GM18868 (cell line): ENCODE data around the gene CENPP.

Experiments
- ATAC-seq: cut with Tn5 transposase; IDR thresholded peaks from one replicate; pipeline ENCODE4 v1.9.1; 2021; ENCODE audit warnings: mild to moderate bottlenecking, moderate library complexity; ENCODE audit not compliant: unreplicated experiment

The CENPP gene

GRCh38 chr9:92312887-92313623 lies 12.7 kb upstream of the CENPP start:
- no peak for ATAC-seq

- ATAC-seq: no peak
Measured at GRCh38 chr9:92313624-92314012, 12.1 kb upstream of the CENPP start.

- no peak for ATAC-seq
Measured at GRCh38 chr9:92315456-92315855, 10.3 kb upstream of the CENPP start.

- ATAC-seq: no peak
Measured at GRCh38 chr9:92324431-92324830, 1.3 kb upstream of the CENPP start.

- peak; percentile 8 for ATAC-seq
Measured at GRCh38 chr9:92324889-92325268, 874 bp upstream of the CENPP start.

- ATAC-seq: no peak
Measured at GRCh38 chr9:92325991-92326500, 293 bp downstream of the CENPP start.

GRCh38 chr9:92327283-92327850 lies 1.6 kb downstream of the CENPP start:
- no peak for ATAC-seq

- no peak for ATAC-seq
Measured at GRCh38 chr9:92328225-92328624, 2.5 kb downstream of the CENPP start.

GRCh38 chr9:92332577-92333281 lies 7.0 kb downstream of the CENPP start:
- ATAC-seq: no peak

GRCh38 chr9:92333282-92333634 lies 7.5 kb downstream of the CENPP start:
- no peak for ATAC-seq

- ATAC-seq: no peak
Measured at GRCh38 chr9:92341578-92341977, 15.8 kb downstream of the CENPP start.

GRCh38 chr9:92342825-92343488 lies 17.2 kb downstream of the CENPP start:
- no peak for ATAC-seq

GRCh38 chr9:92345582-92345981 lies 19.8 kb downstream of the CENPP start:
- no peak for ATAC-seq

- ATAC-seq: no peak
Measured at GRCh38 chr9:92349771-92350739, 24.3 kb downstream of the CENPP start.

- no peak for ATAC-seq
Measured at GRCh38 chr9:92350740-92351133, 25.0 kb downstream of the CENPP start.

GRCh38 chr9:92353051-92353450 lies 27.3 kb downstream of the CENPP start:
- no peak for ATAC-seq

- no peak for ATAC-seq
Measured at GRCh38 chr9:92359394-92359995, 33.7 kb downstream of the CENPP start.

GRCh38 chr9:92360083-92360482 lies 34.3 kb downstream of the CENPP start:
- ATAC-seq: no peak

- ATAC-seq: no peak
Measured at GRCh38 chr9:92369075-92369474, 43.3 kb downstream of the CENPP start.

- no peak for ATAC-seq
Measured at GRCh38 chr9:92373167-92373566, 47.4 kb downstream of the CENPP start.
